Prostate gland (tissue), 2 donors: Measurements from ENCODE around the gene NCBP2L. TPM values are rescaled to one million over a fixed set of nuclear protein-coding genes. Genes with fewer than 3 reads are reported as not detected.

Source experiments
- DNase-seq: peaks from one replicate; pipeline ENCODE4 v3.0.0-alpha.2; 2019; ENCODE audit warnings: low spot score
- H3K27ac ChIP-seq, 2 donors: fragments of 200-600 bp; sonication (generic); 2 replicates each; pipeline ENCODE4 v1.5.1; 2017 to 2019
- H3K27me3 ChIP-seq: fragments of 200-600 bp; sonication (generic); replicated peaks from 2 replicates; pipeline ENCODE4 v1.5.1; 2019; ENCODE audit not compliant: insufficient read depth
- H3K36me3 ChIP-seq, 2 donors: fragments of 200-600 bp; sonication (generic); 1 replicate in 1 of 2; 2 replicates in 1 of 2; pipeline versions ENCODE4 v1.5.1 to v1.8.1; 2017 to 2019
- H3K4me1 ChIP-seq: fragments of 200-600 bp; sonication (generic); replicated peaks from 2 replicates; pipeline ENCODE4 v1.5.1; 2019
- H3K4me3 ChIP-seq, 2 donors: fragments of 200-600 bp; sonication (generic); 2 replicates each; pipeline ENCODE4 v1.5.1; 2017 to 2019
- H3K9me3 ChIP-seq: fragments of 200-600 bp; sonication (generic); 2 replicates; pipeline ENCODE4 v1.5.1; 2017
- POLR2A ChIP-seq: fragments of 450-650 bp; IDR thresholded peaks from one replicate; pipeline ENCODE4 v1.6.1; 2016; ENCODE audit warnings: antibody characterized with exemption, mild to moderate bottlenecking
- POLR2AphosphoS5 ChIP-seq: sonication (generic); formaldehyde crosslinking; IDR thresholded peaks from one replicate; pipeline ENCODE4 v1.6.1; 2017; ENCODE audit warnings: antibody characterized with exemption
- WGBS: methylation state at CpG from one replicate; pipeline ENCODE4 v1.1.5; 2018; 5-methylcytosine and 5-hydroxymethylcytosine counted together
- intact Hi-C: fragments of 100-400 bp; cut with DNase I; formaldehyde crosslinking; loops from one replicate; pipeline ENCODE4 v1.14.2; 2022
- total RNA-seq, 2 donors: library from RNA; depleted of rRNA; stranded (reverse); fragments of >200 nt; gene quantifications; one replicate each; pipeline ENCODE4 v1.1.0, GENCODE V29; 2016
- TF ChIP-seq, protein P1 (sequence below), 4 experiments: fragments of 200-600 bp in 2 of 4; fragments of 450-650 bp in 2 of 4; sonication (generic) in 2 of 4; IDR thresholded peaks; 1 replicate in 3 of 4; 2 replicates in 1 of 4; pipeline ENCODE4 v1.5.1; 2016 to 2019; ENCODE audit warnings: antibody characterized with exemption in 4 of 4, mild to moderate bottlenecking in 2 of 4, moderate library complexity in 2 of 4

The NCBP2L gene
- total RNA-seq, 2 donors from 2014 or later: 1.2 TPM; not detected in 1

DNA sequence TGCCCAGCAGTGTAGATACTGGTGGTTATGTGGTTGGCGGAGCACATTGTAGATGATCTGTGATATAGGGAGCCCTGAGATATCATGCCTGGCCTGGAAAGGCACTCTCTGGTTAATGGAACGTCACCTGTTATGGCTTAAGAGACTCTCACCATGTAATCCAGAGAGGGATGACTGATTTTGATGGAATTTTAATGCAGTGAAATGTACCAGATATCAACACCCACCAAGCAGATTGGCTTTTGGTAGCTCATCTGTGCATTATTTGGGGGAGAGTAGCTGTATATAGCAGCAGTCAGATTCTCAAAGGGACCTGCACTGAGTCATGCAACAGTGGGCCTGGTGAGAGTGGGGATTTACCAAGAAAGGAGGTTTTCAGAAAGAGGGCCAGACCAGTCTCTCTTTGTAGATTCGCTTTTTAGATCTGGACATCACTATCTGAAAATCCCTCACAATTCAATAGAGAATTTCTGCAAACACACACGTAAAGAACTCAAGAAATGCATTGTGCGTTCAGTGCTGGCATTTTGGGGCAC is 19.2 kb upstream of the NCBP2L start:
- no peak for DNase-seq
- Histone ChIP-seq H3K27me3 (no peaks in the 10 kb centered on the region), H3K4me1 (no peaks in the 10 kb centered on the region), H3K4me3 (no peak overlapping the region), H3K9me3 (no peaks in the 10 kb centered on the region), H3K36me3 (no peaks in the 10 kb centered on the region), H3K27ac (no peak overlapping the region)
- intact Hi-C loops: no loop called here
- TF ChIP-seq, protein P1, sequence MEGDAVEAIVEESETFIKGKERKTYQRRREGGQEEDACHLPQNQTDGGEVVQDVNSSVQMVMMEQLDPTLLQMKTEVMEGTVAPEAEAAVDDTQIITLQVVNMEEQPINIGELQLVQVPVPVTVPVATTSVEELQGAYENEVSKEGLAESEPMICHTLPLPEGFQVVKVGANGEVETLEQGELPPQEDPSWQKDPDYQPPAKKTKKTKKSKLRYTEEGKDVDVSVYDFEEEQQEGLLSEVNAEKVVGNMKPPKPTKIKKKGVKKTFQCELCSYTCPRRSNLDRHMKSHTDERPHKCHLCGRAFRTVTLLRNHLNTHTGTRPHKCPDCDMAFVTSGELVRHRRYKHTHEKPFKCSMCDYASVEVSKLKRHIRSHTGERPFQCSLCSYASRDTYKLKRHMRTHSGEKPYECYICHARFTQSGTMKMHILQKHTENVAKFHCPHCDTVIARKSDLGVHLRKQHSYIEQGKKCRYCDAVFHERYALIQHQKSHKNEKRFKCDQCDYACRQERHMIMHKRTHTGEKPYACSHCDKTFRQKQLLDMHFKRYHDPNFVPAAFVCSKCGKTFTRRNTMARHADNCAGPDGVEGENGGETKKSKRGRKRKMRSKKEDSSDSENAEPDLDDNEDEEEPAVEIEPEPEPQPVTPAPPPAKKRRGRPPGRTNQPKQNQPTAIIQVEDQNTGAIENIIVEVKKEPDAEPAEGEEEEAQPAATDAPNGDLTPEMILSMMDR (IDR thresholded peaks at IDR 0.05): no peak
- TF ChIP-seq POLR2AphosphoS5: no peak
- no peak for TF ChIP-seq POLR2A
- 98% methylated on average over 4 of the region's 5 CpGs for WGBS

DNA sequence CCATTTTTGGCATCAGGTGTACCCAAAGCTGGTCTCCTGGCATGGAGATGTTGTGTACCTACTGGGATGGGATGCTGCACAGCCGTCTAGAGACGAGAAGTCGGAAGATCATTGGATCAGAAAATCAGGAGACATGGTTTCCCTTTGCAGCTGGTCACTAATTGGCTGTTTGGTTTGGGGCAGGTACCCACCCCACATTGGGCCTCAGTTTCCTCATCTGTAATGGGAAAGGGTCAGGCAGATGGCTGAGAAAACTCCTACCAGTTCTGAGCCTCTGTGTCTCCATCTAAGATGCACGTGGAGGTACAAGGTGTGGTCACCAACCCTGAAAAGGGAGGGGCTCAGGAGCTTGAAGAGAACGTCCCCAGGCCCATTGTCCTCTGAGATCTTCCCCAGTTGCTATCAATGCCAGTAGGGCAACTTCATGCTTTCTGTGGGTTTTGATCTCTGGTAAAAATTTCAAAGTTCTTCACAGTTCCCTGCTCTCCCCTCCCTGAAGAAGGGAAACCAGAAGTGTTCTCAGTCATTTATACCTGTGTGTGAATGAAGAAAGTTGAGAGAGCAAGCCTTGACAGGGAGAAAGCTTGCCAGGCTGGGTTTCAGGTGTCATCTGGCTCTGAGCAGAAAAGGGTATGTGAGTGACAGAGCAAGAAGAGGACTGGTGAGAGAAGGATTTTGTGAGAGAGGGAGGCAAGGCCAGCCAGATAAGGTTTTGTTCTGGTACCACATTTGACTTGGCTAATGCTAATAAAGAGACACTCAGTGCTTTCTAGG is 17.0 kb upstream of the NCBP2L start:
- TF ChIP-seq POLR2A: no peak
- TF ChIP-seq, protein P1 (IDR thresholded peaks at IDR 0.05): no peak
- H3K4me1 ChIP-seq: no peaks in the 10 kb centered on the region
- H3K9me3 ChIP-seq: no peaks in the 10 kb centered on the region
- no peak overlapping the region for H3K4me3 ChIP-seq
- intact Hi-C loops: no loop called here
- no peak overlapping the region for H3K27ac ChIP-seq
- no peak for DNase-seq
- no peaks in the 10 kb centered on the region for H3K27me3 ChIP-seq
- no peaks in the 10 kb centered on the region for H3K36me3 ChIP-seq
- whole genome bisulfite sequencing: 94% methylated on average over 3 of the region's 5 CpGs

GRCh38 chrX:107763647-107764046 is 13.9 kb upstream of the NCBP2L start:
- TF ChIP-seq POLR2AphosphoS5: no peak
- TF ChIP-seq POLR2A: no peak
- TF ChIP-seq, protein P1 (IDR thresholded peaks at IDR 0.05): no peak
- intact Hi-C loops: no loop called here
- no peak for DNase-seq
- Histone ChIP-seq H3K27ac (no peak overlapping the region), H3K27me3 (no peaks in the 10 kb centered on the region), H3K4me1 (no peaks in the 10 kb centered on the region), H3K36me3 (no peaks in the 10 kb centered on the region), H3K9me3 (no peaks in the 10 kb centered on the region), H3K4me3 (no peak overlapping the region)
- 83% methylated on average over 1 of the region's 1 CpG for WGBS

DNA sequence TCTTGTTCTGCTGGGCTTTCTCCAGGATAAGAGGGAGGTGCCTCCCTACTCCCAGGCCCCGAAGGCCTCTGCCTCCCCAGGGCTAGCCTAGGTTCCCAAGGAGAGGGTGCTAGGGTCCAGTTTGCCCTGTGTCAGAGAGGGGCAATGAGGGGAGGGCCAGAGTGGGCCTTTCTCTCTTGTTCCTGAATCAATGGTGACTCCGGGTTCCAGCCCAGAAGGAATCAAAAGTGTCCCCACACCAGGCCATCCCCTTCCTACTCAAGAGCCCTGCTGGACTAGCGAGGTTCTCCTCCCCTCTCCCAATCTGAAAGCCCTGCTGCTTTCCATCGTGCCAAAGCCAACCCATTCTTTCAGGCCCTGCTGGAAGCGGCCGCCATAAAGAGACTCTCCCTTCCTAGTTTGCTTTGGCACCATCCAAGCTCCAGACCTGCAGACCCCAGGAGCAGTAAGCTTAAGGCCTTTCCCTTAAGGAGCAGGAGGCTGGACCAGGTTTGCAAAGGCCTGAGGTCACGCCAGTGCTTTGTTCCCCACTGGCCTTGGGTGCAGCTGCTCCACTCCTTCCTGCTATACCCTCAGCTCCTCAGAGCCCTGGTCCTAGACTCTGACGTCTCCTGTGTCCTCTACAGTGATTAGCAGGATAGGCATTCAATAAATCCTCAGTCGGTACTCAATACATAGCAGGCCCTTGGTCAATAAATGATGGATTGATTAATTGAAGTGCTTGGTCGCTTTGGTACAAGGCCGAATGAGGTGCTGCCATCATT is 12.5 kb upstream of the NCBP2L start:
- no peak for DNase-seq
- Histone ChIP-seq H3K36me3 (no peaks in the 10 kb centered on the region), H3K4me1 (no peaks in the 10 kb centered on the region), H3K4me3 (no peak overlapping the region), H3K9me3 (no peaks in the 10 kb centered on the region), H3K27ac (no peak overlapping the region), H3K27me3 (no peaks in the 10 kb centered on the region)
- 98% methylated on average over 10 of the region's 11 CpGs for WGBS
- TF ChIP-seq, protein P1 (IDR thresholded peaks at IDR 0.05): no peak
- TF ChIP-seq POLR2AphosphoS5 (no peak), POLR2A (no peak)
- intact Hi-C loops: no loop called here
